ENCODE data around the gene GMDS. TPM values are rescaled to one million over a fixed set of nuclear protein-coding genes. Genes with fewer than 3 reads are reported as not detected.

The GMDS gene
- total RNA-seq, 8 experiments from 2014 or later, result 4.5 to 61.7 (median 6.9) TPM

DNA sequence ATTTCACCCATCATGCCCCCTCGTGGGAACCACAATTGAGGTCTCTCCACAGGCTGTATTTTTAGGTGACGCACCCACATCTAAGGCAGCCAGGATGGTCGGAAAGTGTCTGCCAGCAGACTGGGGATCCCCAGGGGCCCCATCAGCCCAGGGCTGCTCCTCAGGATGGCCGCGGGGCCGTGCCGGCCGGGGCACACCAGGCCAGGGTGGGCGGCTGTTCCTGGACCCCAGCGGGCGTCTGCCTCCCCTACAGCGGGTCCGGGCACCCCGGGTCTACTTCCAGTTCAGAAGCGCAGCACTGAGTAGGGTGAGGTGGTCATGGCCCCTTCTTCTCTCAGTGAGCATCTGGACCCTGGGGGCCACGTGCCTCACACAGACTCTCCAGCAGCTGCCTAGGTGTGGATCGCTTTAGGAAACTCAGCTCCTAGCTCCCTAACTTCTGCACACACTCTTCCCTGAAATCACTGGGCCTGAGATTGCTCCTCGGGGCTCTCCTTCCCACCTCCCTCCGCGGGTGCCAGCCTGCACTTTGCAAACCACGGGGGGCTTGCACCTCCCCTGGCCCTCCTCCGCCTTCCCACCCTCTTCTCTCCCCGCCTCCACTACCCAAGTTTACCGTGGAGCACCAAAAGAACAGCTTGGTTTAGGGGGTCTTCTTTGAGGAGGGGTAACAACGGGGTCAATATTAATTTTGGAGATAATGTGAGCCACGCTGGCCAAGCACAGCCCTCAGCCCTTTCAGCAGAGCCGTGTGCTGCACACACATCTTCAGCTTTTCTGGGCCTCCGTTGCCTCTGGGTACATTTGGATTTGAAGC lies 649.9 kb downstream of the GMDS start:
- H3K4me3 ChIP-seq, result peak overlapping the region in 1 of 5 donors; percentile 28
- in situ Hi-C loops (cut with MboI; ENCODE audit: low pct_unique_long_range_greater_than_20kb in 2 of 9, low sequenced_read_pairs in 9 of 9, unreplicated experiment in 9 of 9), result loop anchor here in 8 of 9 experiments (10.0 to 25.0 kb wide), 4 partner anchors 759 to 1117 kb away; no protein-coding TSS in a partner anchor
- 19 to 100% (median 37%) methylated on average over 1 to 15 of the region's 28 CpGs; no CpG with 5 or more reads in 6 of the 10 experiments for WGBS, 10 experiments
- H3K4me1 ChIP-seq (replicated peaks in 1 of 2), result peaks cover 0 to 2% of the 10 kb centered on the region in 2 donors
- ATAC-seq (replicated peaks in 6 of 8), result peak in 5 of 8 experiments; percentile 6 to 48 (median 11)
- no peak overlapping the region for H3K27ac ChIP-seq

DNA sequence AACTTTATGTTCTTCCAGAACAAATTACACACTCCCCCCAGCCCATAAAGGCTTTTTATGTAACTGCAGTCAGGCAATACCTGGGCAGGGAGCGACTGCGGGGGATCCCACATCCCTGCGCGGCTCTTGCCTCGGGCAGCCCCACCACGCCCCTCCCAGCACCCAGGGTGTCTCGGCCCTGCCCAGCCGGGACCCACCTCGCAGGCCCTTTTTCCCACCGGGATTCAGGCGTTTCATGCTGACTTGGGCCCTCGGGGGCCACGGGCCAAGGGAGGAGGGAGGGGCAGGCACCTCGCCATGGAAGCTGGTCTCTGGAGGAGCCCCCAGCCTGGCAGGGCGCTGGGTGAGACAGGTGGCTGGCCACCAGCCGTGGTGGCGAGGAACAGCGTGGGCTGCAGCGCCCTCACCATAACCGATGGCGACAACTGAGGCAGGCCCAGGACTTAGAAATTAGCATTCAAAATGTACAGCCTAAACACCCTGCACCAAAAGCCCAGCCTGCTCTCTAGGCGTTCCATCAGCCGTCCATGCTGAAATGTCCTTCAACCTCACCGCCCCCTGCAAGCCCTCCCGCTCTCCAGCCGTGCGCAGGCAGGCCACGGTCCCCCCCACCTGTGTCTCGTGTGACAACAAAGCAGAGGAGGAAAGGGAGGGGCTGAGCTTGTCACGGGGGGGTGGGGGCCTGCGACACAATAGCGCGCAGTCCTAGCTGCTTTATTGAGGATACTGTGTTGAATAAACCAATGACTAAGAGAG lies 650.8 kb downstream of the GMDS start:
- 0 to 74% (median 2%) methylated on average over 3 to 7 of the region's 33 CpGs; no CpG with 5 or more reads in 7 of the 10 experiments for WGBS, 10 experiments
- H3K27ac ChIP-seq, result no peak overlapping the region
- peaks cover 0 to 2% of the 10 kb centered on the region in 2 donors for H3K4me1 ChIP-seq (replicated peaks in 1 of 2)
- in situ Hi-C loops (cut with MboI; ENCODE audit: low pct_unique_long_range_greater_than_20kb in 2 of 9, low sequenced_read_pairs in 9 of 9, unreplicated experiment in 9 of 9), result loop anchor here in 8 of 9 experiments (10.0 to 25.0 kb wide), 4 partner anchors 760 to 1118 kb away; no protein-coding TSS in a partner anchor
- ATAC-seq (replicated peaks in 6 of 8), result no peak
- H3K4me3 ChIP-seq, result no peak overlapping the region

DNA sequence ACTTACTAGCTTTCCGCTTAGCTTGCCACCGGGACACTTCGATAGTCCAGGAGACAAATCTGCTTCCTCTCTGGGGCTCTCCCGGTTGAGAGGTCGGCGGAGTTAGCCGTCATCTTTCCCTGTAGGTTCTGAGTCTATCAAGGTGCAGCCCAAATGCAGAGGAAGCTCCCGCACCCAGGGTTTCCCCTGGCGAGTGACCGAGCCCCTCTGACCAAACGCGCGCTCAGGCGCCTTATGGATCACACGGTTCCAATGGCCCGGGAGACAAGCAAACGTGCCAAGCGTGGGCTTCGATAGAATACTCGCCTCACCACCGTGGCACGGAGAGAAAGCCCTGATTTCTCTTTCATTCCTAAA lies 651.5 kb downstream of the GMDS start:
- H3K4me3 ChIP-seq, result no peak overlapping the region
- H3K27ac ChIP-seq, result no peak overlapping the region
- 2 to 100% (median 43%) methylated on average over 2 to 14 of the region's 22 CpGs; no CpG with 5 or more reads in 4 of the 10 experiments for WGBS, 10 experiments
- H3K4me1 ChIP-seq (replicated peaks in 1 of 2), result peaks cover 0 to 2% of the 10 kb centered on the region in 2 donors
- no peak for ATAC-seq (replicated peaks in 6 of 8)
- in situ Hi-C loops (cut with MboI; ENCODE audit: low pct_unique_long_range_greater_than_20kb in 2 of 9, low sequenced_read_pairs in 9 of 9, unreplicated experiment in 9 of 9), result loop anchor here in 8 of 9 experiments (10.0 to 25.0 kb wide), 4 partner anchors 761 to 1118 kb away; no protein-coding TSS in a partner anchor

DNA sequence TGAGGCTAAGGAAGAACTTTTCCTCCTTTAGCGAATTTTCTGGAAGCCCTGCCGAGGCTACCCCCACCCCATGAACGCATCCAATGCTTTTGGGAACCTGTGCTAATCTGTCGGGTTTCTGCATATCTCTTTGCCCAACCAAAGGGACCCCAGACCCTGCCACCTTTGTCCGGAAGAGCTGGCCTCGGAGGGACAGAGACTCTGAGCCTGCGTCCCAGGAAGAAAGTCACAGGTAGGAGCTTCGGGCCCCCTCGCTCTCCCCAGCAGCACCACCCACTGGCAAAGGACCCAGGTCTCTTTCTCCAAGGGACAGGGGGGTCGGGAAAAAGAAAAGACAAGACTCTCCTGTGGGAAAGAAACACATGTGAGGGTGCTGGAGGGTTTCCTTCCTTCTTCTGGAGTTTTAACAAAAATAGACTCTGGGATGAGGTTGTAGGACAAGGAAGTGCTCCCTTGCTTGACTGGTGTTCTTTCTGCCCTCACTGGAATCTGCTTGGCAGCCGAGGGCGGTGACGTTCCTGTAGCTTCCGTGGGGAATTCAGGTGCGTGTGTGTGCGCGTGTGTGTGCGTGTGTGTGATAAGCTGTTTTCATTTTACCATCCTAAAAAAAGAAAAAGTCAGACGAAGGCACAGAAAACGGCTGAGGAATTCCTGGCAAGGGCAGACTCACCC lies 652.0 kb downstream of the GMDS start:
- WGBS, 10 experiments, result 9 to 100% (median 38%) methylated on average over 2 to 10 of the region's 20 CpGs; no CpG with 5 or more reads in 2 of the 10 experiments
- Histone ChIP-seq H3K4me1 (replicated peaks in 1 of 2) (peaks cover 0 to 2% of the 10 kb centered on the region in 2 donors), H3K27ac (no peak overlapping the region), H3K4me3 (no peak overlapping the region)
- no peak for ATAC-seq (replicated peaks in 6 of 8)
- in situ Hi-C loops (cut with MboI; ENCODE audit: low pct_unique_long_range_greater_than_20kb in 2 of 9, low sequenced_read_pairs in 9 of 9, unreplicated experiment in 9 of 9), result loop anchor here in 8 of 9 experiments (10.0 to 25.0 kb wide), 4 partner anchors 761 to 1119 kb away; no protein-coding TSS in a partner anchor

DNA sequence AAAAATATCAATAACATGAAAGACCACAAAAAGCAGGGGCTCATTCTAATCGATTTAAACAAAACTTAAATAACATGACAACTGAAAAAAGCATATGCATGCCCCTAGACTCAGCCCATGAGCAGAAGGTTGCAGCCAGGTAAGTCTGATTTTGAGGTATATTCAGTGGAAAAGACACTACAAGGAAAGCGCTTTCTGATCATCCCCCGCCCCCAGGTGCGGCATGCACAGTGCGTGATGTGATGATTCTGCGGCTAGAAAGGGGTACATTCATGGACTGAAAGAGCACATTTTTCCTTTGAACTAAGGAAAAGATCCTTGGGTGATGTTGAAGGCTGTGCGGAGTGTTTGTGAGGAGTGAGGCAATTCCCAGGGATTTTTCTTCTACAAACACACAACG lies 652.6 kb downstream of the GMDS start:
- Histone ChIP-seq H3K4me1 (replicated peaks in 1 of 2) (peaks cover 0 to 2% of the 10 kb centered on the region in 2 donors), H3K27ac (no peak overlapping the region), H3K4me3 (no peak overlapping the region)
- WGBS, 10 experiments, result 27 to 100% (median 71%) methylated on average over 1 to 8 of the region's 8 CpGs; no CpG with 5 or more reads in 1 of the 10 experiments
- no peak for ATAC-seq (replicated peaks in 6 of 8)
- in situ Hi-C loops (cut with MboI; ENCODE audit: low pct_unique_long_range_greater_than_20kb in 2 of 9, low sequenced_read_pairs in 9 of 9, unreplicated experiment in 9 of 9), result loop anchor here in 8 of 9 experiments (10.0 to 25.0 kb wide), 4 partner anchors 762 to 1119 kb away; no protein-coding TSS in a partner anchor

DNA sequence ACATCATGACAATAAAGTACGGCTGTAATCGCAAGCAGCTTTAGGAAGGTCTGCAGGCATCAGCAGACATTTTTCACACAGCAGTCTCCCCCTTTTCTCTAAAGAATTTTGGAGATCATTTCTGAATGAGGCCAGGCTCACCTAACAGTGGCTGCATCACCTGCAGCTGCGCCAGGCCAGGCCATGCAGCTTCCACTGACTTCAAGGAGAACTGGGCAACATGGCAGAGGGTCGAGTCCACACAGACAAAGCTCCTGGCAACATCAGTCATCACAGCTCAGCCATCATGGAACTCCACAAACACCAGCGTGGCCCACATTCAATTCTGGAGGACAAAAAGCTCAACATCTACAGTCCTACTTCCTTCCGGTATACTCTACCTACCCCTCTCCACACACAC lies 653.5 kb downstream of the GMDS start:
- Histone ChIP-seq H3K4me3 (no peak overlapping the region), H3K4me1 (replicated peaks in 1 of 2) (peaks cover 0 to 2% of the 10 kb centered on the region in 2 donors), H3K27ac (no peak overlapping the region)
- WGBS, 10 experiments, result 53 to 100% (median 87%) methylated on average over 1 to 5 of the region's 6 CpGs; no CpG with 5 or more reads in 1 of the 10 experiments
- ATAC-seq (replicated peaks in 6 of 8), result no peak
- in situ Hi-C loops (cut with MboI; ENCODE audit: low pct_unique_long_range_greater_than_20kb in 2 of 9, low sequenced_read_pairs in 9 of 9, unreplicated experiment in 9 of 9), result loop anchor here in 8 of 9 experiments (10.0 to 25.0 kb wide), 4 partner anchors 763 to 1120 kb away; no protein-coding TSS in a partner anchor

DNA sequence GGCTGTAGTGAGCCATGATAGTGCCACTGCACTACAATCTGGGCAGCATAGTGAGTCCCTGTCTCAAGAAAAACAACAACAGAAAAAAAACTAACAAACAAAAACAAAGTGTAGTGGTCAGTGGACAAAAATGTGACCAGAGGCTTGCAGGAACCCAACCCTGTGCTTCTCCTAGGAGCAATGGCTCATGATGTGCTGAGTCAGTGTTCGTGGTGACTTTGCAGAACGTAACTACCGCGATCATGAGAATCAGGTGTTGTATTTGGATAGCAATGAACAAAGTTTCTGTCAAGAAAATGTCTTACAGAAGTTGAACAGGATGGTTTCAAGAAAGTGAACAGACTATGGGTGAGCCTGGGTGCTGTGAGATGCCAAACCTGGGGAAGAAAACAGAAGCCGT lies 654.2 kb downstream of the GMDS start:
- 52 to 100% (median 95%) methylated on average over 1 to 5 of the region's 5 CpGs; no CpG with 5 or more reads in 2 of the 10 experiments for WGBS, 10 experiments

DNA sequence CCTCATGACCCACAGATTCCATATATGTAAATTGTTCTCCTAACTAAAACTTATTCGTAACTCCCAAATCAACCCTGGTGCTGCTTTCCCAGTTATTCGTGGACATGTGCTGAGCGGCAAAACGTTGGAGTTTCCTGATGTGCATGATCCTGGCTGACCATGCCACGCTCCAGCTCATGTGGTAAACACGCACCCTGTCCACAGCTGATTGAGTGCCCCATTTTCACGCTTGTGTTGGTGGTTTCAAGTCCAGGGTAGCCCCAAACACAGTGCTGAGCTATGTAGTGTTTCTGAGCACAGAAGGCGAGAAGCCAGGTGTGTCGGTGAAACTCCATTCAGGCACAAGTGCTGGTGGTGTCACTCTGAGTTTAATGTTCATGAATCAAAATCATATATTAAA lies 654.8 kb downstream of the GMDS start:
- in situ Hi-C loops (cut with MboI; ENCODE audit: low pct_unique_long_range_greater_than_20kb in 2 of 9, low sequenced_read_pairs in 9 of 9, unreplicated experiment in 9 of 9), result loop anchor here in 8 of 9 experiments (10.0 to 25.0 kb wide), 4 partner anchors 764 to 1122 kb away; no protein-coding TSS in a partner anchor
- ATAC-seq (replicated peaks in 6 of 8), result no peak
- WGBS, 10 experiments, result 53 to 100% (median 80%) methylated on average over 2 to 9 of the region's 9 CpGs; no CpG with 5 or more reads in 1 of the 10 experiments
- Histone ChIP-seq H3K4me3 (no peak overlapping the region), H3K4me1 (replicated peaks in 1 of 2) (no peaks in the 10 kb centered on the region), H3K27ac (no peak overlapping the region)

More for the DNA sequence above, 654.2 kb downstream of the GMDS start:
- in situ Hi-C loops (cut with MboI; ENCODE audit: low pct_unique_long_range_greater_than_20kb in 2 of 9, low sequenced_read_pairs in 9 of 9, unreplicated experiment in 9 of 9), result loop anchor here in 8 of 9 experiments (10.0 to 25.0 kb wide), 4 partner anchors 764 to 1121 kb away; no protein-coding TSS in a partner anchor
- H3K4me3 ChIP-seq, result no peak overlapping the region
- H3K27ac ChIP-seq, result no peak overlapping the region
- no peak for ATAC-seq (replicated peaks in 6 of 8)
- no peaks in the 10 kb centered on the region for H3K4me1 ChIP-seq (replicated peaks in 1 of 2)

DNA sequence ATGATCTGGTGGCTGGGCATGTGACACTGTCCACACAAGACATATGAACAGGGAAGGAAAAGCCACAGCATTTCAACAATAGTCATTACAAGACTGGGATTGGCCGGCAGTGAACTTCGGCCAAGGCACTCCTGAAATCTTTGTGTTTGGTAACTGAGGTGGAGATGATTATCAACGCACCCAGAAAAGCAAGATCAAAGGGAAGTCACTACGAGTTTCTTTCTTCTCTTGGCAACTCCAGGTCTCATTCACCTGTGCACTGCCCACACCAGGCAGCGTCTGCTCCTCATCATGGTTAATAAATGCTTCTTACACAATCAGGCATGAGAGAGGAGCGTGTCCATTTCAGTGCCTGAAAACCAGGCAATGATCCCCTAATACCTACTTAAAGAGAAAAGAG lies 656.2 kb downstream of the GMDS start:
- WGBS, 10 experiments, result 28 to 100% (median 93%) methylated on average over 1 to 6 of the region's 6 CpGs; no CpG with 5 or more reads in 1 of the 10 experiments
- no peak overlapping the region for H3K4me3 ChIP-seq
- H3K4me1 ChIP-seq (replicated peaks in 1 of 2), result no peaks in the 10 kb centered on the region
- no peak for ATAC-seq (replicated peaks in 6 of 8)
- no peak overlapping the region for H3K27ac ChIP-seq
- in situ Hi-C loops (cut with MboI; ENCODE audit: low pct_unique_long_range_greater_than_20kb in 2 of 9, low sequenced_read_pairs in 9 of 9, unreplicated experiment in 9 of 9), result loop anchor here in 5 of 9 experiments (25.0 kb wide), 3 partner anchors 773 to 1123 kb away; no protein-coding TSS in a partner anchor

DNA sequence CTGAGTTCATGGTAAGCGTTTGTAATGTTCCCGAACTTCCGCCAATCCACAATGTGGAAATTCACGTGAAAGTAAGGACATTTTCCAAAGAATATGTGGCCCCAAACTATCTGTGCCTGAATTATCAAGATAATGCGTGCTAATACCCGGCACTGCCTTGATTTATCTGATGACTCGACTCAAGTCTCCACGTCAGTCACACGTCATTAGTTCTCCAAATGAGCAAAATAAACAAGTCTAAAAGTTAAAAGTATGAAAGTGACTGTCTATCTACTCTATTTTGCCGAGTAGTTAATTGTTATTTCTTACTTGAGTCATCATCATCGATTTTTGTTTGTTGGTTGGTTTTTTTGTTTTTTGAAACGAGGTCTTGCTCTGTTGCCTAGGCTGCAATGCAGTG lies 657.4 kb downstream of the GMDS start:
- Histone ChIP-seq H3K27ac (no peak overlapping the region), H3K4me1 (replicated peaks in 1 of 2) (no peaks in the 10 kb centered on the region), H3K4me3 (no peak overlapping the region)
- 53 to 100% (median 80%) methylated on average over 1 to 11 of the region's 12 CpGs for WGBS, 10 experiments
- in situ Hi-C loops (cut with MboI; ENCODE audit: low pct_unique_long_range_greater_than_20kb in 2 of 9, low sequenced_read_pairs in 9 of 9, unreplicated experiment in 9 of 9), result loop anchor here in 5 of 9 experiments (25.0 kb wide), 3 partner anchors 774 to 1124 kb away; no protein-coding TSS in a partner anchor
- no peak for ATAC-seq (replicated peaks in 6 of 8)

DNA sequence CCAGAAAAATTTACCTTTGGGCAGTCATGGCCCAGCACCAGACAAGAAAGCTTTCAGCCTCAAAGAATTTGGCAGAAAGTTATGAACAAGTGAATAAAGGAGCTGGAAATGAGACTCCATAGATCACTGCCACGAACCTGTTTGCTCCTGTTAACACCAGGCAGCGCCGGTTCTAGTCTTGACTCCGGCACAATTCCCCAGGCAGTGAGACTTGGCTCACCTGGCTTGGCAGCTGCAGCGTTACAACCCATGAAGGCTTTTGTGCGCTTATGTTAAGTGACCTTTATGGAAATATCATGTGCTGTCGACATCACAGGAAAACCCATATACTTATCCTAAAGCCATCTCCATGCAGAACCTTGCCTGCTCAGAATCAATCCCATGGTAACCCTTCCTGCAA lies 657.9 kb downstream of the GMDS start:
- Histone ChIP-seq H3K27ac (no peak overlapping the region), H3K4me3 (no peak overlapping the region), H3K4me1 (replicated peaks in 1 of 2) (no peaks in the 10 kb centered on the region)
- WGBS, 10 experiments, result 20 to 100% (median 80%) methylated on average over 1 to 7 of the region's 7 CpGs; no CpG with 5 or more reads in 3 of the 10 experiments
- ATAC-seq (replicated peaks in 6 of 8), result peak in 1 of 8 experiments; percentile 25
- in situ Hi-C loops (cut with MboI; ENCODE audit: low pct_unique_long_range_greater_than_20kb in 2 of 9, low sequenced_read_pairs in 9 of 9, unreplicated experiment in 9 of 9), result loop anchor here in 5 of 9 experiments (25.0 kb wide), 3 partner anchors 775 to 1125 kb away; no protein-coding TSS in a partner anchor

Measured in motor neuron (in vitro differentiated cells).